HG02981 (cell line): ENCODE results near the gene MICA.
A peak's percentile ranks its signal among the peaks of the same experiment; 100 is the strongest.
"Not testable (repeated sequence)": the region's sequence is repeated elsewhere in the genome, so short reads cannot be mapped to it uniquely, and the experiment has no call there.

Source experiments
- ATAC-seq: cut with Tn5 transposase; IDR thresholded peaks from one replicate; pipeline ENCODE4 v1.9.1; 2021; ENCODE audit warnings: mild to moderate bottlenecking, moderate library complexity; ENCODE audit not compliant: unreplicated experiment

The MICA gene

GRCh38 chr6:31381666-31382065 lies 21.7 kb upstream of the MICA start:
- no peak for ATAC-seq

GRCh38 chr6:31383149-31383548 lies 20.2 kb upstream of the MICA start:
- no peak for ATAC-seq

DNA sequence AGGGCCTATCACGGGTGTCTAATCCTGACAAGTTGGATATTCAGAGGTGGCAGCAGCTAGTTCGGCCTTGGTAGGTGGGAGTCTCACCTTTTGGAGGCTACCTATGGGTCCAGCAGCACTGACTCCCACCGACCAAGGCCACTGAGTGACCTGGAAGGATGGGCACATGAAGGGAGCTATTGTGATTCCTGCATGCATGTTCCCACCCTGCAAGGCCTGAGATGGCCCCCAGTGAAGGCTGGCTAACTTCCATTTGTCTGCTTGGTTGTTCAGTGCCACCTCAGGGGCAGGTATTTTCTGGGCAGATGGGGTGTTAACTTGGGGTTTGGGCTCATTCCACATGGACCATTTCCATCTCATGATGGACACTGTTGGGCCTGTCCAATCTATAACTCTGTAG lies 18.4 kb upstream of the MICA start:
- no peak for ATAC-seq

DNA sequence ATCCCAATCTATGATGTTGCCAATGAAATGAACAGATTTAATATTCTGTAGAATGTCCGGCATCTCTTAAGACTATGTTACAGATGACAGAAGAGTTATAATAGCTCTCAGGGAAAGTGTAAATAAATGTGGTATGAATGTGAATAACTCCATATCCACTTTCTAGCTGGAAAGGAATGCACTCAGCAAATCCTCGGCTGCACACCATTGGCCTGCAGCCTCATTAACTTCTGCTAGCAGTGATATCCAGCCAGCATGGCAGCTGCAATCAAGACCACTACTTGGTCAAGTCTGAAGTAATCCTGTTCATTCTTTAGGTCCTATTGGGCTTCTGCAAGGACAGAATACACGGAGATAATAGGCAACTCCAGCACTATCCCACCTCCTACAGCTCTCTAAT lies 17.3 kb upstream of the MICA start:
- no peak for ATAC-seq

GRCh38 chr6:31386977-31387376 lies 16.4 kb upstream of the MICA start:
- ATAC-seq: no peak

GRCh38 chr6:31388916-31389801 lies 14.2 kb upstream of the MICA start:
- not testable (repeated sequence) for ATAC-seq

DNA sequence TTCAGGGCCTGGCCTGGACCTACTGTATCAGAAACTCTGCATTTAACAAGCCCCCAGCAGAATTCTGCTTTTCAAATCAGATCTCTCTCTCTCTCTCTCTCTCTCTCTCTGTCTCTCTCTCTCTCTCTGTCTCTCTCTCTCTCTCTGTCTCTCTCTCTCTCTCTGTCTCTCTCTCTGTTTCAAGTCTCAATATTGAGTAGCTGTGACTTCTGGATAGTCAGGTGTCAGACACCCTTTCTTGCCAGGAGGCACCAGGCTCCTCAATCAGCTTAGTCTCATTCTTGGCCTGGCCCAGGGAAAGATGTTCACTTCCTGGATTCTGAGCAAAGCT lies 13.6 kb upstream of the MICA start:
- not testable (repeated sequence) for ATAC-seq

- ATAC-seq: no peak
Observed at GRCh38 chr6:31393932-31394331, 9.5 kb upstream of the MICA start.

- ATAC-seq: no peak
Observed at GRCh38 chr6:31394381-31394780, 9.0 kb upstream of the MICA start.

DNA sequence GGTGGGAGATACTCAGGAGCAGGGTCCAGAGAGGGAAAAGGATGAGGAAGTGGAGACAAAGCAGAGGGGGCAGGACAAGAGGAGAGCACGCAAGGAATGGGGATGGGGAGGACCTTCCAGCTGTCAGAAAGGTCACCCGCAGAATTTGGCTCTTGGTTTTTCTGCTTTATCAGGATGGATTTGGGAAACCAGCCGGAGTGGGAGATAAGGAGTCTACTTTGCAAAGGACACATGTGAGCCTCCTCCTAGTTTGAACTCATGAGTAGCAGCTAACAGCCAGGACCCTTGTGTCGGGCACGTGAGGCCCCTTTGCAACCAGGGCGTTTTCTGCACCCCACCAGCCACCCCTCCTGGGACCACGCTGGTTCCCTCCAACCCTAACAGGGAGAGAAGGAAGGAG lies 7.6 kb upstream of the MICA start:
- no peak for ATAC-seq

- ATAC-seq: no peak
Observed at GRCh38 chr6:31396422-31397152, 6.8 kb upstream of the MICA start.

DNA sequence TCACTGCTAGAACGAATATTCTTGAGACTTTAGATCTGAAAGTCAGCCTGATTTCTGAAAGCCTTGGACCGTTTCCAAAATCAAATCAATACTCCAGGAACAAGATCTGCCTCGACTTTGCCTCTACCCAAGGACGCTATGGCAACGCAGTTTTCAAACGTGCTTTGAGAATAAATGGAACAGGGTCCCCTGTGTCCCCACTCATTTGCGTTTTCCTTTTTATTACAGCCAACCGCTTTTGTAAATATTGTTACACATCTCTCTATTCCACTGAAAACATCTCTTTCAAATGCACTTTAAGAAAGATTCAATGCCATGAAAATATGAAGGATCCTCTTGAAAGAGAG lies 6.3 kb upstream of the MICA start:
- not testable (repeated sequence) for ATAC-seq

GRCh38 chr6:31397901-31398525 lies 5.4 kb upstream of the MICA start:
- ATAC-seq: no peak

GRCh38 chr6:31399589-31400466 lies 3.6 kb upstream of the MICA start:
- ATAC-seq: peak; percentile 37

DNA sequence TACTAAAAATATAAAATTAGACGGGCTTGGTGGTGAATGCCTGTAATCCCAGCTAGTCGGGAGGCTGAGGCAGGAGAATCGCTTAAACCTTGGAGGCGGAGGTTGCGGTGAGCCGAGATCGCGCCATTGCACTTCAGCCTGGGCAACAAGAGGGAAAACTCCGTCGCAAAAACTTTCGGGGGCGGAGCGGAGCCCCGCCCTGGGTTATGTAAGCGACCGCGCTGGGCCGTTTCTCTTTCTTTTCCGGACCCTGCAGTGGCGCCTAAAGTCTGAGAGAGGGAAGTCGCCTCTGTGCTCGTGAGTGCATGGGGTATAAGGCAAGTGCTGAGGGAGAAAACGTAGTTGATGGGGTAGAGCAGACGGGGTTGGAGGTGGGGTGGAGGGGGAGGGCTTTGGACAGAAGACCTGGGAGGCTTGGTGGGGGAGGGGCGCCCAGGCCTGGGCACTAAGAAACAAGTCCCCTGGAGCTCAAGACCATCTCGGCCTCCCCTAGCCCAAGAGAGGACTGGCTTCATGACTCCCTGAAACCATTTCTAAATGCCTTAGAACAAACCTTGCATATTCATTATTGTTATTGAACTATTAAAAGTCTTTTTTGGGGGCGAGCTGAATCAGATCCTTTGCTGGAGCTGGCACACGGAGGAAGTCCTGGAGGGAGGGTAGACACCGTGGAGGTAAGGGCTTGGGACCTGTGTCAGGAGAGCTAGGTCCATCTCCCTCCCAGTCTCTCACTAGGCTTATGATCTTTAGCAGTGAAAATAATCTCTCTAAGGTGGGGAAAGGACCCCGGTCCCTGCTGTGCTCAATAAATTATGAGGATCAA lies 2.7 kb upstream of the MICA start:
- peak; percentile 44 for ATAC-seq

- no peak for ATAC-seq
Observed at GRCh38 chr6:31401403-31401802, 2.0 kb upstream of the MICA start.

DNA sequence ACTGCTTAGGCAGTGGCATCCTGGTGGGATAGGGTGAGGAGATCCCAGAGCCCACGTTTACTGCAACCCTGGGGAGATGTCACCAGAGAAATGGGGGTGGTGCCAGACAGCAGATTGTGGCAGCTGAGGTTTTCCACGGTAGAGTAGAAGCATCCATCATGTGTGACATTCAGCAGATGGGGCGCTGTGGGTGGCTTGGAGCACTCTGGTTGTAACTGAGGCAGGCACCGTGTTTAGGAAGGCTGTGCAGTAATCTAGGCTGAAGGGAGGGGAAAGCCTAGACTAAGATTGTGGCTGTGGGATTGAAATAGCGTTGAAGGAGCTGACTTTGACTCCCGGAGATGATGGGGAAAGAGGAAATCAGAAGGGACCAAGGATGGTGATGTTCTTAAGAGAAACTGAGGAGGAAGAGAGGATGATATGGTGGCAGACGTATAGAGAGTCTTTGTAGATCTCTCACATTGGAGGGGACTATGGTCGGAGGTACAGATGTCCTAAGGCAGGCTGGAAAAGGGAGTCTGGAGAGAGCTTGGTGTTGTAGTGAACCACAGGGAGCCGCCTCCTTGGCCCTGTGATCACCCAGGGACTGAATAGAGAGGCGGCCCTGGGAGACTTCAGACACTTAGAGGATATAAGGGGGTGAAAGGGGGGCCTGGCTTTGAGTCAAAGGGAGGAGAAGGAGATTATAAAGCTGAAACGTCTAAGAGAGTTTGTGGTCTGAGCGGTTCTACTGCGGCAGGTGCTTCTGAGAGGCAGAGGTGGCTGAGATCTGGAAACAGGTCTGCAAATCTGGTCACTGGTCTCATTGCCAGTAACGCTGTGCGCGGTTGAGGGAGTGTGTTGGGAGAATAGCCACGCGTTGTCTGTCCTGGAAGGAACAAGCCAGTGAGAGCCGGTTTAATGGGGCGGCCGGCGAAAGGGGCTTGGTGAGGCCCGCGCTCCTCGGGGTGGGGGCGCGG lies 792 bp upstream of the MICA start:
- no peak for ATAC-seq

- ATAC-seq: not testable (repeated sequence)
Observed at GRCh38 chr6:31404061-31404364, 618 bp downstream of the MICA start.

DNA sequence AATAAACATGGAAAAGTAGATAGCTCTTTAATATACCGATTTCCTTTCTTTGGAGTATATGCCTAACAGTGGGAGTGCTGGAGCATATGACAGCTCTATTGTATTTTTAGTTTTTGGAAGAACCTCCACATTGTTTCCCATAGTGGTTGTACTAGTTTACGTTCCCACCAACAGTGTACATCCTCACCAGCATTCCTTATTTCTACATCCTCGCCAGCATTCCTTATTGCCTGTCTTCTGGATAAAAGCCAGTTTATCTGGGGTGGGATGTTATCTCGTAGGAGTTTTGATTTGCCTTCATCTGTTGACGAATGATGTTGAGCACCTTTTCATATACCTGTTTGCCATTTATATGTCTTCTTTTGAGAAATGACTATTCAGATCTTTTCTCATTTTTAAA lies 2.6 kb downstream of the MICA start:
- ATAC-seq: no peak
